Left ventricle myocardium inferior (tissue), 1 donor: ENCODE results near the gene POLR3A. TPM values are rescaled to one million over a fixed set of nuclear protein-coding genes. Genes with fewer than 3 reads are reported as not detected.
"Not testable (repeated sequence)": the region's sequence is repeated elsewhere in the genome, so short reads cannot be mapped to it uniquely, and the experiment has no call there.

Experiments
- DNase-seq: peaks from one replicate; pipeline ENCODE4 v3.0.0-alpha.2; 2020
- H3K27ac ChIP-seq: fragments of 200-600 bp; replicated peaks from 2 replicates; pipeline ENCODE4 v1.8.0; 2021
- H3K27me3 ChIP-seq: fragments of 200-600 bp; 2 replicates; pipeline ENCODE4 v1.8.0; 2021; ENCODE audit warnings: low read depth
- H3K36me3 ChIP-seq: fragments of 200-600 bp; 2 replicates; pipeline ENCODE4 v1.8.0; 2021
- H3K4me1 ChIP-seq: fragments of 200-600 bp; 2 replicates; pipeline ENCODE4 v1.8.0; 2021
- H3K4me3 ChIP-seq: fragments of 200-600 bp; 2 replicates; pipeline ENCODE4 v1.8.0; 2021; ENCODE audit warnings: mild to moderate bottlenecking, moderate library complexity
- H3K9me3 ChIP-seq: fragments of 200-600 bp; replicated peaks from 2 replicates; pipeline ENCODE4 v1.8.0; 2021
- CTCF ChIP-seq: fragments of 200-600 bp; IDR thresholded peaks from 2 replicates; pipeline ENCODE4 v1.8.0; 2021; ENCODE audit warnings: antibody characterized with exemption, mild to moderate bottlenecking, borderline replicate concordance
- intact Hi-C: fragments of 100-400 bp; cut with micrococcal nuclease; formaldehyde crosslinking; loops from one replicate; pipeline ENCODE4 v1.11.0; 2022
- long read RNA-seq: library from polyadenylated mRNA; unstranded; transcript quantifications from one replicate; pipeline ENCODE4 v2.0.0, GENCODE V29; 2021
- total RNA-seq: library from RNA; stranded (reverse); fragmentation: NEBNext Ultra II Directional; extraction: Animal tissue kit (Norgen Biotek cat#: 25700); gene quantifications from one replicate; pipeline ENCODE4 v1.2.1, GENCODE V29; 2021
- donor health status: DM: no; HTN: yes; CAD: no; lungs with severe emphysema.

POLR3A gene
- total RNA-seq, result 8.2 TPM
- long read RNA-seq, full-length matches to known transcripts, result 6 of 16 reads
- long read RNA-seq, partial matches to known transcripts, result 8 of 16 reads
- long read RNA-seq, other reads (novel, unspliced or antisense), result 2 of 16 reads

GRCh38 chr10:78029269-78030226, at the start of gene POLR3A:
TSS of gene POLR3A (minus strand) at chr10:78029515. CDS start at chr10:78029407, 108 bp downstream.
- intact Hi-C loops, result no loop called here
- peak; percentile 77 for TF ChIP-seq CTCF
- peak within 1 kb of the TSS; percentile 90 for H3K4me3 ChIP-seq
- H3K36me3 ChIP-seq, result peaks cover 16% of the 10 kb centered on the region
- H3K27ac ChIP-seq, result peak within 1 kb of the TSS; percentile 91
- peak; percentile 96 for DNase-seq
- H3K4me1 ChIP-seq, result peaks cover 37% of the 10 kb centered on the region
- no peaks in the 10 kb centered on the region for H3K27me3 ChIP-seq
- H3K9me3 ChIP-seq, result no peaks in the 10 kb centered on the region

GRCh38 chr10:78078539-78079330, 49.4 kb upstream of the POLR3A start:
- Histone ChIP-seq H3K9me3 (peaks cover 9% of the 10 kb centered on the region), H3K4me3 (no peak overlapping the region), H3K4me1 (no peaks in the 10 kb centered on the region), H3K27me3 (no peaks in the 10 kb centered on the region), H3K27ac (no peak overlapping the region), H3K36me3 (no peaks in the 10 kb centered on the region)
- TF ChIP-seq CTCF, result no peak
- DNase-seq, result no peak
- intact Hi-C loops, result no loop called here

GRCh38 chr10:78075806-78076205, 46.5 kb upstream of the POLR3A start:
- H3K27me3 ChIP-seq, H3K4me1 ChIP-seq, intact Hi-C loops: not testable (repeated sequence)

GRCh38 chr10:78072504-78072903, 43.2 kb upstream of the POLR3A start:
- H3K27ac ChIP-seq, result no peak overlapping the region
- peaks cover 9% of the 10 kb centered on the region for H3K9me3 ChIP-seq
- intact Hi-C loops, result no loop called here
- H3K27me3 ChIP-seq, result no peaks in the 10 kb centered on the region
- H3K36me3 ChIP-seq, result no peaks in the 10 kb centered on the region
- H3K4me3 ChIP-seq, result no peak overlapping the region
- TF ChIP-seq CTCF, result no peak
- peaks cover 8% of the 10 kb centered on the region for H3K4me1 ChIP-seq
- DNase-seq, result no peak

More at GRCh38 chr10:78075806-78076205, 46.5 kb upstream of the POLR3A start:
- not testable (repeated sequence) for H3K4me3 ChIP-seq, DNase-seq, H3K36me3 ChIP-seq, H3K9me3 ChIP-seq, H3K27ac ChIP-seq

- intact Hi-C loops, result no loop called here
- peaks cover 8% of the 10 kb centered on the region for H3K4me1 ChIP-seq
- no peaks in the 10 kb centered on the region for H3K36me3 ChIP-seq
- H3K27ac ChIP-seq, result no peak overlapping the region
- no peak overlapping the region for H3K4me3 ChIP-seq
- H3K9me3 ChIP-seq, result peaks cover 9% of the 10 kb centered on the region
- no peak for DNase-seq
- H3K27me3 ChIP-seq, result no peaks in the 10 kb centered on the region
- no peak for TF ChIP-seq CTCF
Observed at GRCh38 chr10:78071857-78072179, 42.5 kb upstream of the POLR3A start.
